HEK293 (cell line): ENCODE data around the gene FRS2.

Source experiments
- CTCF ChIA-PET: fragments of 350-600 bp; formaldehyde crosslinking; extraction: SDS; loops from one replicate; lab custom pipeline; 2021; ENCODE audit warnings: antibody characterized with exemption; lab: Yijun Ruan, JAX
- POLR2A ChIA-PET: fragments of 300-600 bp; formaldehyde crosslinking; extraction: SDS; loops from one replicate; lab custom pipeline; 2020; ENCODE audit warnings: antibody characterized with exemption, inconsistent platforms; lab: Yijun Ruan, JAX
- H3K27ac ChIP-seq: fragments of 200-500 bp; sonication (Bioruptor generic); 2 replicates; pipeline ENCODE4 v1.5.1; 2014; ENCODE audit warnings: low read depth, low read length, control low read depth, inconsistent platforms; ENCODE audit errors: extremely low read depth
- H3K36me3 ChIP-seq, 2 experiments: fragments of 200-500 bp in 1 of 2; sonication (Bioruptor generic) in 1 of 2; 1 replicate in 1 of 2; 2 replicates in 1 of 2; pipeline ENCODE4 v1.5.1; 2014 to 2017; ENCODE audit warnings: inconsistent platforms in 2 of 2, low read length in 2 of 2; ENCODE audit not compliant: control insufficient read depth in 2 of 2, insufficient read depth in 1 of 2
- H3K4me1 ChIP-seq: fragments of 200-500 bp; sonication (Bioruptor generic); 2 replicates; pipeline ENCODE4 v1.5.1; 2014; ENCODE audit warnings: mild to moderate bottlenecking, low read length, inconsistent platforms; ENCODE audit not compliant: control insufficient read depth, insufficient read depth
- H3K4me3 ChIP-seq: 2 replicates; pipeline ENCODE4 v1.5.1; 2011; ENCODE audit warnings: low read depth, mild to moderate bottlenecking, control low read depth, low read length, moderate library complexity
- H3K9me3 ChIP-seq: fragments of 200-500 bp; sonication (Bioruptor generic); 2 replicates; pipeline ENCODE4 v1.5.1; 2014; ENCODE audit warnings: low read depth, low read length, inconsistent platforms; ENCODE audit not compliant: control insufficient read depth, insufficient read depth
- BCL11B ChIP-seq: fragments of 450-650 bp; formaldehyde crosslinking; IDR thresholded peaks from 2 replicates; pipeline ENCODE4 v1.5.1; 2016; ENCODE audit warnings: low read depth, missing biosample characterization, missing genetic modification characterization
- GLI2 ChIP-seq: fragments of 450-650 bp; formaldehyde crosslinking; IDR thresholded peaks from 2 replicates; pipeline ENCODE4; 2017; ENCODE audit warnings: missing biosample characterization, missing genetic modification characterization, low read depth, borderline replicate concordance
- KLF10 ChIP-seq: fragments of 450-650 bp; IDR thresholded peaks from 2 replicates; pipeline ENCODE4 v1.5.1; 2018; ENCODE audit warnings: missing biosample characterization, mild to moderate bottlenecking, missing genetic modification characterization
- YY2 ChIP-seq: fragments of 450-650 bp; formaldehyde crosslinking; IDR thresholded peaks from 2 replicates; pipeline ENCODE4 v1.5.1; 2016; ENCODE audit warnings: missing biosample characterization, missing genetic modification characterization
- ZBTB1 ChIP-seq: fragments of 450-650 bp; formaldehyde crosslinking; IDR thresholded peaks from 2 replicates; pipeline ENCODE4 v1.5.1; 2016; ENCODE audit warnings: missing biosample characterization, missing genetic modification characterization
- ZBTB11 ChIP-seq: fragments of 450-650 bp; formaldehyde crosslinking; conservative IDR thresholded peaks from 2 replicates; pipeline ENCODE4 v1.5.1; 2016; ENCODE audit warnings: low read depth, missing biosample characterization, missing genetic modification characterization
- ZNF10 ChIP-seq: fragments of 450-650 bp; formaldehyde crosslinking; IDR thresholded peaks from 2 replicates; pipeline ENCODE4 v1.5.1; 2017; ENCODE audit warnings: missing biosample characterization, missing genetic modification characterization
- ZNF114 ChIP-seq: fragments of 450-650 bp; formaldehyde crosslinking; IDR thresholded peaks from 2 replicates; pipeline ENCODE4 v1.5.0; 2017; ENCODE audit warnings: missing biosample characterization, missing genetic modification characterization
- ZNF132 ChIP-seq: fragments of 450-650 bp; formaldehyde crosslinking; IDR thresholded peaks from 2 replicates; pipeline ENCODE4 v1.5.1; 2017; ENCODE audit warnings: missing biosample characterization, missing genetic modification characterization, borderline replicate concordance
- ZNF148 ChIP-seq: fragments of 450-650 bp; formaldehyde crosslinking; IDR thresholded peaks from 2 replicates; pipeline ENCODE4 v1.5.0; 2017; ENCODE audit warnings: missing biosample characterization, missing genetic modification characterization, borderline replicate concordance
- ZNF174 ChIP-seq: fragments of 450-650 bp; formaldehyde crosslinking; IDR thresholded peaks from 2 replicates; pipeline ENCODE4 v1.5.0; 2017; ENCODE audit warnings: missing biosample characterization, mild to moderate bottlenecking, missing genetic modification characterization
- ZNF214 ChIP-seq: fragments of 450-650 bp; formaldehyde crosslinking; IDR thresholded peaks from 2 replicates; pipeline ENCODE4 v1.5.1; 2017; ENCODE audit warnings: missing biosample characterization, mild to moderate bottlenecking, missing genetic modification characterization, borderline replicate concordance
- ZNF239 ChIP-seq: fragments of 450-650 bp; formaldehyde crosslinking; IDR thresholded peaks from 2 replicates; pipeline ENCODE4 v1.5.1; 2016; ENCODE audit warnings: missing biosample characterization, missing genetic modification characterization
- ZNF248 ChIP-seq: fragments of 450-650 bp; formaldehyde crosslinking; IDR thresholded peaks from 2 replicates; pipeline ENCODE4 v1.5.1; 2017; ENCODE audit warnings: missing biosample characterization, missing genetic modification characterization
- ZNF266 ChIP-seq: fragments of 450-650 bp; formaldehyde crosslinking; IDR thresholded peaks from 2 replicates; pipeline ENCODE4 v1.5.1; 2016; ENCODE audit warnings: missing biosample characterization, missing genetic modification characterization, low read depth
- ZNF362 ChIP-seq: fragments of 450-650 bp; formaldehyde crosslinking; IDR thresholded peaks from 2 replicates; pipeline ENCODE4 v1.5.1; 2016; ENCODE audit warnings: missing biosample characterization, missing genetic modification characterization
- ZNF433 ChIP-seq: fragments of 450-650 bp; formaldehyde crosslinking; IDR thresholded peaks from 2 replicates; pipeline ENCODE4 v1.5.1; 2016; ENCODE audit warnings: missing biosample characterization, missing genetic modification characterization, low read depth
- ZNF513 ChIP-seq: fragments of 450-650 bp; IDR thresholded peaks from 2 replicates; pipeline ENCODE4 v1.5.1; 2018; ENCODE audit warnings: missing biosample characterization, missing genetic modification characterization
- ZNF514 ChIP-seq: fragments of 450-650 bp; formaldehyde crosslinking; IDR thresholded peaks from 2 replicates; pipeline ENCODE4 v1.5.1; 2016; ENCODE audit warnings: missing biosample characterization, missing genetic modification characterization
- ZNF548 ChIP-seq: fragments of 450-650 bp; formaldehyde crosslinking; IDR thresholded peaks from 2 replicates; pipeline ENCODE4 v1.5.1; 2016; ENCODE audit warnings: missing biosample characterization, missing genetic modification characterization
- ZNF701 ChIP-seq: fragments of 450-650 bp; formaldehyde crosslinking; IDR thresholded peaks from 2 replicates; pipeline ENCODE4 v1.5.1; 2016; ENCODE audit warnings: missing biosample characterization, missing genetic modification characterization
- ZNF76 ChIP-seq: fragments of 450-650 bp; formaldehyde crosslinking; IDR thresholded peaks from 2 replicates; pipeline ENCODE4; 2016; ENCODE audit warnings: low read depth, missing biosample characterization, missing genetic modification characterization, borderline replicate concordance

FRS2 gene

GRCh38 chr12:69459477-69459876, 10.7 kb upstream of the FRS2 start (continued):
- TF ChIP-seq YY2 (tag by site-specific recombination) = no peak
- TF ChIP-seq ZNF514 (tag by site-specific recombination) = no peak
- TF ChIP-seq GLI2 (tag by site-specific recombination) = no peak
- TF ChIP-seq, all 188 proteins: peak for 0

GRCh38 chr12:69464428-69464827, 5.8 kb upstream of the FRS2 start:
- ChIA-PET POLR2A (no interaction called here), CTCF (interaction anchor here (0.7 to 0.8 kb wide), 4 partner anchors 77 to 324 kb away, joined by 3 to 8 read pairs (median 3); no protein-coding TSS in a partner anchor)
- H3K27ac ChIP-seq = no peak overlapping the region
- H3K4me3 ChIP-seq = no peak overlapping the region
- no peaks in the 10 kb centered on the region for H3K36me3 ChIP-seq
- no peaks in the 10 kb centered on the region for H3K4me1 ChIP-seq
- H3K9me3 ChIP-seq = no peaks in the 10 kb centered on the region
- TF ChIP-seq ZBTB1 (tag by site-specific recombination) (no peak), ZNF214 (tag by site-specific recombination) (no peak), ZNF174 (tag by site-specific recombination) (no peak), ZNF132 (tag by site-specific recombination) (no peak), ZNF548 (tag by site-specific recombination) (no peak), ZNF362 (tag by site-specific recombination) (no peak), ZNF114 (tag by site-specific recombination) (no peak), ZNF239 (no peak), ZNF513 (no peak), ZNF701 (tag by site-specific recombination) (no peak)

- H3K4me3 ChIP-seq = no peak overlapping the region
- ChIA-PET CTCF (no interaction called here), POLR2A (no interaction called here)
- no peak overlapping the region for H3K27ac ChIP-seq
- H3K9me3 ChIP-seq = no peaks in the 10 kb centered on the region
- TF ChIP-seq ZNF514 (tag by site-specific recombination) (no peak), ZNF362 (tag by site-specific recombination) (no peak), ZNF10 (tag by site-specific recombination) (no peak), ZNF248 (tag by site-specific recombination) (no peak), ZNF433 (tag by site-specific recombination) (no peak), KLF10 (tag by site-specific recombination) (no peak), ZBTB11 (tag by site-specific recombination) (no peak), BCL11B (tag by site-specific recombination) (no peak), ZNF266 (tag by site-specific recombination) (no peak), ZNF76 (tag by site-specific recombination) (no peak), ZNF148 (tag by site-specific recombination) (no peak)
- TF ChIP-seq, all 188 proteins: peak for 0
- H3K4me1 ChIP-seq = peaks cover 3% of the 10 kb centered on the region; the same call in 1 of the 2 replicates
- H3K36me3 ChIP-seq = no peaks in the 10 kb centered on the region
These were observed 3.3 kb upstream of the FRS2 start for GRCh38 chr12:69466867-69467266.
